Glomerular visceral epithelial cell (primary cell): Measurements from ENCODE around the gene PYGM.

Source experiments
- DNase-seq: peaks from one replicate; pipeline ENCODE4 v3.0.0-alpha.2; 2016; ENCODE audit errors: extremely low spot score

Gene PYGM

DNA sequence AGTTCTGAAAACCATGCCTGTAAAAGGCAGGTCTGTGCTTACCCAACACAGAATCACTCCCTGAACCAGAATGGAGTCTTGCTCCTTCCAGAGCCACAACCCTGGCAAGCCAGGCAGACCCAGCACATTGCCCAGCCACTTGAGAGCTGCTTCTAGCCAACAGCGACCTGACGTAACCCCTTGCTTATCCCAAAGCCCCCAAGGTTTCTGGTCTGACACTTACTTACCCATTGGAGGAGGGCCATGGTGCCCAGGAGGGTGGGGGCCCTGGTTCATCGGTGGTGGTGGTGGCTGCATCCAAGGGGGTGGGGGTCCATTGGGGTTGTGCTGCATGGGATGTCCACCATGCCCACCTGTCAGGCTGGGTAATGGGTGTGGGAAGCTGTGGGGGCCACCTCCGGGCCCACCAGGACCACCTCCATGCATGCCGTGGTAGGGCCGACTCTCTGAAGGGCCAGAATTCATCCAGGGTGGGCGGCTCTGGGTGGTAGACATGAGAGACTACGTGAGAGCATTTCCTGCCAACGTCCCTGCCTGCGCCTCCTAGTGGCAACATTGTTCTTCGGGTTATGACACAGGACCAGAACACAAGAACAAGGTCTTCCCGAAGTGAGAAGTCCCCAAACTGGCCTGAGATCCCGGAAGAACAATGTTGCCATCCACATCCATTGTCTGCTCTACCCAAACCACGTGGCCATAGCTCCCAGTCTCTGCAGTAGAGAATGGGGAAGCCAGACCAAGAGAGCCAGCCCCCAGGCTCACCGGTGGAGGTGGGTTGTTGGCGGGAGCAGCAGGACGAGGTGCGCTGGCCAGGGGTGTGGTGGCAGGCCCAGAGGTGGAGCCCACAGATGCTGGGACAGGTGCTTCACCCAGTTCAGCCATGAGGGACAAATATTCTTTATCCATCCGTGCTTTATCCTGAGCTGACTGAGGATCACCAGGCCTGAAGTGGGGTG lies 7.8 kb upstream of the PYGM start:
- DNase-seq = peak; percentile 58

DNA sequence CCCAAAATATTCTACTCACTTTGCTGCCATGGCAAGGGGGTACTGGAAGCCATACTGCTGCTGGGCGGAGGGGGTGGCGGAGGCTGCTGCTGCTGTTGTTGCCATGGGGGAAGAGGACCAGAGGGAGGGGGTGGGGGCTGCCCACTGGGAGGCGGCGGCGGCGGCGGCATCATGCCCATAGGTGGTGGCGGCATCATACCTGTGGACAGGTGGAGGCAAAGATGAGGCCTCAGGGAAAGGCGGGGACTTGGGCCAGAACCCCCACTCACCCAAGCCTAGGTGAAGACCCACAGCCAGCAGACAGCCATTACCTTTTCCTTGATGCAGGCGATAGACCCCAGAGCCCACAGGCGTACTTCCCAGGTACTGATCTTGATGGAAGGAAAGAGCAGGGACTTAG lies 7.1 kb upstream of the PYGM start:
- no peak for DNase-seq

DNA sequence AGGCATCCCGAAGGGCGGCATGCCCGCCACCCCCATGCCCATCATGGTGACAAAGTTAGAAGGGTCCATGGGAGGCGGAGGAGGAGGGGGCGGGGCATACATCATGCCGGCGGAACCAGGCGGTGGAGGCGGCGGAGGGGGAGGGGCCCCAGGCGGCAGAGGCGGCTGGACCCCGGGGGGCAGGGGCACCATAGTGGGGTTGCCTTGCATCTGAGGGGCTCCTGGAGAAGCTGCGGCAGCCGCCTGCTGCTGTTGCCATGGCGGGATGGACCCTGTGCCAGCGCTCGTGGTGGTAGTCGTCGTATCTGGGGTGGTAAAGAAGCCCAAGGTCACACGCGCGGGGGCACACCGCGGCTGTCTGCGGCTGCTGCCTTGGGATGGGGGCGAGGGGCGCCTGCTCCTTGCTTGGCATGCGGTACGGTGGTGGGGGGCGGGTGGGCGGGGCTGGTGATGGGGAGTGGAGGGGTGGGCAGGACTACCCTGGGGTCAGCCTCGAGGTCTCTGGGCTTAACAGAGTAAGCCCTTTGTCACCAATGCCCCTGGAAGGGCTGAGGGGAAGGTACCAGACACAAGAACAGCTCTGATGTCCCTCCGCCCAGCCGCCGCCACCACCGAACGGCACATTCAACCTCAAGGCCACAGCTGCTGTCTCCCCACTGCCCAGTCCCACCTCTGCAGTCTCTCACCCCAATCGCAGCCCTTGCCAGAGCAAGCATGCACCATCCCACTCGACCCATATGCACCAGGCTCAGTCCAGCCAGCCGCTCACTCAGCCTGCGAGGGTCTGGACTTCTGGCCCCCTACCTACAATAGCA lies 6.3 kb upstream of the PYGM start:
- no peak for DNase-seq

- DNase-seq = no peak
Measured at GRCh38 chr11:64765291-64765850, 5.6 kb upstream of the PYGM start.

- DNase-seq = no peak
Measured at GRCh38 chr11:64764753-64765152, 5.0 kb upstream of the PYGM start.

GRCh38 chr11:64764040-64764611 lies 4.4 kb upstream of the PYGM start:
- DNase-seq = no peak

- no peak for DNase-seq
Measured at GRCh38 chr11:64763526-64764039, 3.8 kb upstream of the PYGM start.

DNA sequence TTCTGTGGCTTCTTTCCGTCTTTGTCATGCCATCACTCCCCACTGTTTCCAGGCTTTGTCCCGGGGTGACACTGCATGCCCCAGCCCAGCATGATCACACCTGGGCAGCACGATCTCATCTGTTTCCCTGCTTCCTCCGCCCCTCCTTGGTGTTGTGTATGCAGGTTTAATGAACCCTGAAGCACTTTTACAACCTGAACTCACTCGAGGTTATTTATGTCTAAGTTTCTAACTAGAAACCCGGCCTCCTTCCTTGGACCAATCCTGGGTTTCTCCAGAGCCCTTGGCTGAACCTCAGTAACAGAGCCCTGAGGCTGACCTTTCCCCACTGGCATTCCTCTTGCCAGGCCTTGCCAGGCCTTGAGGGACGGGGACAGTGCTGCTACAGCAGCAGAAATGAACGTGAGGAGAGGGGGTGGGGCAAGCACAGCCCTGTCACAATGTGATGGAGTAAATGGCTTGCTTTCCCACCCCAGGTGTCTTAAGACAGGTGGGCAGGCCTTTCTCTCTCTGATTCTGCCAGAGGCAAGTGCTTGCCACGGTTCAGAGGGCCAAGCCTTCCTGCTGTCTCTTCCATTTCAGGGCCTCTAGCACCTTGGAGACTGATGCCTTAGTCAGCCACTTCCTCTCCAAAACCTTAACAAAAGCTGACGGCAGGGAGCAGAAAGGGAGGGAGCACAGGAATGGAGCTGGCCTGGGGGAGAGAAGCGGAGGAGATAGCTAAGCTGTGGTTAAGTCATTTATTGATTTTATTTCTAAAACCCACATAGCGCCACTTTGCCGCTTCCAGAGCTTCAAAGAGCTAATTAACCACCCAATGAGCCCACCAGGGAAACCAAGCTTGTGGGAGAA lies 3.1 kb upstream of the PYGM start:
- DNase-seq = peak; percentile 85

GRCh38 chr11:64762277-64762673 lies 2.5 kb upstream of the PYGM start:
- DNase-seq = no peak

- DNase-seq = no peak
Measured at GRCh38 chr11:64760759-64761420, 1.1 kb upstream of the PYGM start.

DNA sequence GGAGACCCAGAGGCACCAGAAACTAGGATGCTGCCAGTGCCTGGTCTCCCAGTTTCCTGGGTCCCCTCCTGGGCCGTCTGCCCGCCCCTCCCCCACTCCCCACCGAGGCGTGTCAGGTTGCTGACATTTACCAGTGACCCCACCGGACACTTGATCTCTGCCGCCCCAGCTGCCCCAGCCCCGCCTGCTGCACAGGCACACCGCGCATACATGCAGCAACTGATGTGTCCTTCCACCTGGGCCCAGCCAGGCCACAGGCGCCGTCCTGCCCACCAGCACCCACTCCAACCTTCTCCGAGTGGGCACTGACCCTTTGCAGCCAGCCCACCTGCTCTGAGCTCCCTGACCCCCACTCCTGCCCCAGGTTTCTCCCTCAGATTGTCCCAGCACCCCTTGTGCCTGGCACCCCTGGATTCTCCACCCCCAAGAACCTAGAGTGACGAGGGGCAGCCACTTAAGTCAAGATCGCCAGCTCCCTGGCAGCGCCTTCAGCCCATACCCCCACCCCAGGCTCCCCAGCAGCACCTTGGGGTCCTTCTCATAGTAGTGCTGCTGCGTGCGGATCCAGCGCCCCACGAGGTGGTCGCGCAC lies 548 bp downstream of the PYGM start:
- DNase-seq = no peak

GRCh38 chr11:64758330-64759079 lies 1.3 kb downstream of the PYGM start:
- no peak for DNase-seq

- no peak for DNase-seq
Measured at GRCh38 chr11:64757549-64758329, 2.0 kb downstream of the PYGM start.

DNA sequence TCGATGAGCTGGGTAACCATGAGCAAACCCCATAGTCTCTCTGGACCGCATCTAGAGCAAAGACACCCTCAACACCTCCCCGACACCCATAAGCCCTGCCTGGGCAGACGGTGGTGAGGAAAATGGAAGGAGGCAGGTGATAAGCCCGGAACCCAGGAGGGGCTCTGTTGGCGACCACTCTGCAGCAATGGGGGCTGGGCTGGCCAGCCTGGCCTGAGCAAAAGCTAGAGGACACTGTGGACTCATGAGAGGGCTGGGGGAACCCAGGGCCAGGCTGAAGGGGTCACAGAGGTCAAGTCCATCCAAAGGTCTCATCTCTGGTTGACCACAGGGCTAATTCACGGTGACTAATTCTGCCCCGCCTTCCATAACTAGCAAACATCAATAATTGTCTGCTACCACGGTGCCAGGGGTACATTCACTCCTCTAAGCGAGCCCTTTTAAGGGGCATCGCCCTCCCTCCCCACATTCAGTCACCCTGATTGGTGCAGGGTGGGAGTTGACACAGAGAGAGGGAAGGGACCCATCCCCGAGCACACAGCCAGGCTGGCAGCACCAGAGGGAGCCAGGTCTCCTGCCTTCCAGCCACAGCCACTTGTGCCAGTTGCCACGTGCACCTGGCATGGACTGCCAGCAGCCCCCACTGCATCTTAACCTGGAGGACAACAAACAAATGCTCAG lies 4.0 kb downstream of the PYGM start:
- DNase-seq = no peak

DNA sequence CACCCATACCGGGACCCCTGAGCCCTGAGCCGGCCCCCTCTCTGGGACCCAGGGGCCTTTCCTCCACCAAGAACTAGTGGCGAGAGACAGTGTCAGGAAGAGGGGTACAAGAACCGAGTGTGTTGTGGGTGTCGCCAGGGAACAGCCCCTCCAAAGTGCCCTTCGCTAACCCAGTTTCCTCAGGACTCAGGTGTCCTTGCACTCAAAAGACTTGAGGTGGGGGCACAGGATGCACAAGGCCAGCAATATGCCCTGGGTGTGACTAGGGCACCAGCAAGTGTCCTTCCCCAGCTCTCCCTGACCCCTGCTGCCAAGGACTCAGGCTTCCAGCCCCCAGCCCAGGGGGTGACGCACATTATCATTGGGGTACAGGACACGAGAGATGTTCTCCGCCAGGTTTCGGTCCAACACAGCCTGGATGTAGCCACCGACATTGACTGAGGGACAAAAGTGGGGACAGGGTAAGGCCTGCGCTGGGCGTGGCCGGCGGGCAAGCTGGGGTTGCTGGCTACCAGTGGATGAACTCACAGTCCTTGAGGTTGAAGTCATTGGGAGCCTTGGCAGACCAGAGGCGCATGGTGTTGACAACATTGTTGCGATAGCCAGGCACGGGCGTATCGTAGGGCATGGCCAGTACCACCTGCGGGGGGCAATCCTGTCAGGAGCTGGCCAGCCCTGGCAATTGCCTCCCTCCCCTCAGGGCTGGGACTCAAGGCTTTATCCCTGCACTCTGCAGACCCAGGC lies 4.7 kb downstream of the PYGM start:
- no peak for DNase-seq

DNA sequence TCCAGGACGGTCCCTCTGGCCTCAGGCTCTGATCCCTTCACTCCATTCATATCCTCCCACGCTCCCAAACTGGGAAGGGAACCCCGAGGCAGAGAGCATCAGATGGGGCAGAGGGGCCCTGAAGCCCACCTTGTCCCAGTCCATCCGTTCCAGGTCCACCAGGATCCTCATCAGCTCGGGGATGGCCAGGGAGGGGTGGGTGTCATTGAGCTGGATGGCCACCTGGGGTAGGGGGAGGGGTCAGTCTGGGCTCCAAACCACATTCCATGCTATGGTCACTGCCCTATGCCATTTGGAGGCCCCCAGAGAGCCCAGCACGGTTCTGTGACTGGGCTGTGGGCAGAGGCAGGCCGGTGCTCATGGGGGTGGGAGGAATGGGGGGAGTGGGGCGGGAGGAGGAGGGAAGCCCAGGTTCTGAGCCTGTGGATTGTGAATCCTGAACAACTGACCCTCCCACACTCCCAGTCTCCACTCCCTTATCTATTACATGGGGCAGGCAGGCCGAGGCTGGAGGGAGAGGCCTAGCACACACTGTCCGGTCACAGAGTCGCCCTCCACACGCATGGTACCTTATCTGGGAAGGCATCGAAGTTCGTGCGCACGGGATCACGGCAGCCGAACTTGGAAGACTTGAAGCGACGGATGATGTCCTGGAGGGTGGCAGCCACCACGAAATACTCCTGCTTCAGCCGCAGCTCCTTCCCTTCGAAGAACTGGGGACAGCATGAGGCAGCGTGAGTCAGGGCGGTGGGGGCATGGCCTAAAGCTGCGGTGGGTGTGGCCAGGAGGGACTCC lies 5.5 kb downstream of the PYGM start:
- no peak for DNase-seq
